A673 (cell line): ENCODE measurements around the gene PSMG4.

ENCODE experiments used
- CTCF ChIP-seq: fragments of 300-800, 200-600 bp; sonication (generic); conservative IDR thresholded peaks from 2 replicates; pipeline ENCODE4 v1.5.1; 2017; ENCODE audit warnings: low read depth, mild to moderate bottlenecking, antibody characterized with exemption, low read length, moderate library complexity, mixed read lengths
- EZH2 ChIP-seq: fragments of 200-600 bp; sonication (generic); IDR thresholded peaks from 2 replicates; pipeline ENCODE4 v1.6.1; 2017; ENCODE audit warnings: borderline replicate concordance, low read depth, mild to moderate bottlenecking, mixed read lengths, antibody characterized with exemption, low read length; ENCODE audit not compliant: poor library complexity, severe bottlenecking

GRCh38 chr6:3269281-3269975 is 10.7 kb downstream of the PSMG4 start:
- no peak for TF ChIP-seq CTCF
- TF ChIP-seq EZH2, result no peak
